HG03520 (cell line): ENCODE measurements around the gene ERBB2.

ENCODE experiments used
- ATAC-seq: cut with Tn5 transposase; IDR thresholded peaks from one replicate; pipeline ENCODE4 v1.9.1; 2021; ENCODE audit warnings: mild to moderate bottlenecking, moderate library complexity; ENCODE audit not compliant: unreplicated experiment

ERBB2 gene

GRCh38 chr17:39665642-39666224, 34.1 kb upstream of the ERBB2 start:
- ATAC-seq: no peak

- no peak for ATAC-seq
Observed at GRCh38 chr17:39666231-39666600, 33.6 kb upstream of the ERBB2 start.

GRCh38 chr17:39666601-39667261, 33.1 kb upstream of the ERBB2 start:
- ATAC-seq: no peak

GRCh38 chr17:39667262-39667944, 32.5 kb upstream of the ERBB2 start:
- ATAC-seq: no peak

- no peak for ATAC-seq
Observed at GRCh38 chr17:39667945-39668924, 31.6 kb upstream of the ERBB2 start, which contains the start of gene PNMT. PNMT (plus strand) TSS chr17:39668453; CDS start chr17:39668476, 23 bp downstream.

GRCh38 chr17:39669897-39670735, 29.7 kb upstream of the ERBB2 start:
- no peak for ATAC-seq

GRCh38 chr17:39670746-39671145, 29.1 kb upstream of the ERBB2 start:
- no peak for ATAC-seq

GRCh38 chr17:39671651-39672521, 28.0 kb upstream of the ERBB2 start:
- ATAC-seq: no peak

GRCh38 chr17:39672522-39673334, 27.1 kb upstream of the ERBB2 start:
- no peak for ATAC-seq

- no peak for ATAC-seq
Observed at GRCh38 chr17:39673335-39674081, 26.4 kb upstream of the ERBB2 start.

- ATAC-seq: no peak
Observed at GRCh38 chr17:39674179-39674578, 25.7 kb upstream of the ERBB2 start.

GRCh38 chr17:39674702-39675389, 25.0 kb upstream of the ERBB2 start:
- no peak for ATAC-seq

- no peak for ATAC-seq
Observed at GRCh38 chr17:39675390-39676082, 24.3 kb upstream of the ERBB2 start.

GRCh38 chr17:39676198-39676819, 23.6 kb upstream of the ERBB2 start:
- no peak for ATAC-seq

- no peak for ATAC-seq
Observed at GRCh38 chr17:39677072-39677471, 22.8 kb upstream of the ERBB2 start.
